ENCODE results near the gene GZMM. TPM values are rescaled to one million over a fixed set of nuclear protein-coding genes. Genes with fewer than 3 reads are reported as not detected.

Gene GZMM
- total and polyA plus RNA-seq, 9 donors = 0.15 to 0.56 (median 0.25) TPM; not detected in 1

DNA sequence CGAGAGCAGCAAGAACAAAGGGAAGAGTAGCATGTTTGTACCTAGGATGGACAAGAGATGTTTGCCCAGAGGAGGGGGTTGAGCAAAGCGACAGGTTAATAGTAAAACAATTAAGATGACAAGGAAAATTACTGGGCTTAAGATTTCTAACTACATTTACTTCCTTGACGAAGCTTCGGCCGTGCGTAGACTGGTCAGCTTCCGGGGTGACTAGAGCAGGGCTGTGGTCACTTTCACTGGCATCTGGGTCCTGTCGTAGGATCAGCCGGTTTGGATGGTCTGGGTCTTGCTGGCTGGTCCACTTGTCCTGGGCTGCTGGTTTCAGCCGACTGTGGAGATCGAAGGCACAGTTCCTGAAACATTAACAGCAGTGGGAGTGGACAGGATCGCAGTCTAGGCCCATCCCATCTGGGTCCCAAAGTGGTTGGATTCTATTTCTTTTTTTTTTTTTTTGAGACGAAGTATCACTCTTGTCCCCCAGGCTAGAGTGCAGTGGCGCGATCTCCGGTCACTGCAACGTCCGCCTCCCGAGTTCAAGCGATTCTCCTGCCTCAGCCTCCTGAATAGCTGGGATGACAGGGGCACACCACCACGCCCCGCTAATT is 23.5 kb downstream of the GZMM start:
- Histone ChIP-seq H3K27me3 (ENCODE audit: control insufficient read depth, insufficient read depth, low read length) (peaks cover 8% of the 10 kb centered on the region), H3K4me3 (ENCODE audit: low read length) (no peak overlapping the region), H3K9me3 (replicated peaks; ENCODE audit: control insufficient read depth, low read depth, low read length) (no peaks in the 10 kb centered on the region), H3K36me3 (ENCODE audit: control insufficient read depth, insufficient read depth, low read length) (no peaks in the 10 kb centered on the region), H3K27ac (ENCODE audit: low read length) (no peak overlapping the region), H3K4me1 (ENCODE audit: control insufficient read depth, insufficient read depth, low read length) (peaks cover 13% of the 10 kb centered on the region)
- 84% methylated on average over 16 of the region's 22 CpGs for WGBS (ENCODE audit: insufficient coverage)
- DNase-seq = no peak

DNA sequence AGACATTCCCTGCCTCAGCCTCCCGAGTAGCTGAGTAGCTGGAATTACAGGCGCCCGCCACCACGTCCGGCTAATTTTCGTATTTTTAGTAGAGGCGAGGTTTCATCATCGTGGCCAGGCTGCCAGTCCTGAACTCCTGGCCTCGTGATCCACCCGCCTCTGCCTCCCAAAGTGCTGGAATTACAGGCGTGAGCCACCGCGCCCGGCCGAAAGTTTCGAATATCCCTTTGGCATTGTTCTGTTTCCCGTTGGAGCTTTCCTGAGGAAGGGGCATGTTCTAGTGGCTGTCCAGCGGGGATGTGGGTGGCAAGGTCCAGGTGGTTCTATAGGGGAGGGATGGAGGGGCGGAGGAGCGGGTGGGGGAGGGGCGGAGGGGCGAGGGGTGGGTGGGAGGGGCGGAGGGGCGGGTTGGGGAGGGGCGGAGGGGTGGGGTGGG is 26.4 kb downstream of the GZMM start:
- Histone ChIP-seq H3K27ac (ENCODE audit: low read length) (no peak overlapping the region), H3K27me3 (ENCODE audit: control insufficient read depth, insufficient read depth, low read length) (peaks cover 8% of the 10 kb centered on the region), H3K4me3 (ENCODE audit: low read length) (no peak overlapping the region), H3K4me1 (ENCODE audit: control insufficient read depth, insufficient read depth, low read length) (peaks cover 33% of the 10 kb centered on the region), H3K36me3 (ENCODE audit: control insufficient read depth, insufficient read depth, low read length) (no peaks in the 10 kb centered on the region), H3K9me3 (replicated peaks; ENCODE audit: control insufficient read depth, low read depth, low read length) (no peaks in the 10 kb centered on the region)
- WGBS (ENCODE audit: insufficient coverage) = 83% methylated on average over 16 of the region's 25 CpGs
- no peak for DNase-seq

DNA sequence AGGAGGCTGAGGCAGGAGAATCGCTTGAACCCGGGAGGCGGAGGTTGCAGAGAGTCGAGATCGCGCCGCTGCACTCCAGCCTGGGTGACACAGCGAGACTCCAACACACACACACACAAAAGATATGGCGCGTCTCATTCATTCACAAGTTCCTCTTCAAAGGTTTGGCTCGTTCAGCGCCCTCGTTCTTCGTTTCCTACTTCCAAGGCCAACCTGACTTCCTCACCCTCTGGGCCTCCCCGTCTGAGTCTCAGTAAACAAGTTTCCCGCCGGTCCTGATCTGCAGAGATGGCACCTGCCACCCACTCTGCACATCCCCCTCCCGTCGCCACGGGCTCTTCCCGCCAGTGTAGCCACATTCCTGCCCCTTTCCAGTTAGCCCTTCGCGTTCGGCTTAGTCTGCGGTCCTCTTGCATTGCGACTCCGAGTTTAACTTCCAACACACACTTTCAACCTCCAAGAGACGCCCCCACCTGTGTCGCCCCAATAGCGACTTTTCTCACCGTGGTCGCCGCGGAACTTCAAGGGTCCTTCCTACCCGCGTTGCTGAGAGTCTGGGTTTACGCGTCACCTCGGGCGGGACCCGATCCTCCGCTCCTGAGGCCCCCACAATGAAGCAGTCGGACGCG is 27.2 kb downstream of the GZMM start:
- H3K27ac ChIP-seq (ENCODE audit: low read length) = peak overlapping the region; percentile 93
- no peaks in the 10 kb centered on the region for H3K36me3 ChIP-seq (ENCODE audit: control insufficient read depth, insufficient read depth, low read length)
- peaks cover 8% of the 10 kb centered on the region for H3K27me3 ChIP-seq (ENCODE audit: control insufficient read depth, insufficient read depth, low read length)
- peaks cover 40% of the 10 kb centered on the region for H3K4me1 ChIP-seq (ENCODE audit: control insufficient read depth, insufficient read depth, low read length)
- WGBS (ENCODE audit: insufficient coverage) = 4% methylated on average over 45 of the region's 45 CpGs
- peak overlapping the region; percentile 72 for H3K4me3 ChIP-seq (ENCODE audit: low read length)
- H3K9me3 ChIP-seq (replicated peaks; ENCODE audit: control insufficient read depth, low read depth, low read length) = no peaks in the 10 kb centered on the region
- DNase-seq = peak; percentile 59

DNA sequence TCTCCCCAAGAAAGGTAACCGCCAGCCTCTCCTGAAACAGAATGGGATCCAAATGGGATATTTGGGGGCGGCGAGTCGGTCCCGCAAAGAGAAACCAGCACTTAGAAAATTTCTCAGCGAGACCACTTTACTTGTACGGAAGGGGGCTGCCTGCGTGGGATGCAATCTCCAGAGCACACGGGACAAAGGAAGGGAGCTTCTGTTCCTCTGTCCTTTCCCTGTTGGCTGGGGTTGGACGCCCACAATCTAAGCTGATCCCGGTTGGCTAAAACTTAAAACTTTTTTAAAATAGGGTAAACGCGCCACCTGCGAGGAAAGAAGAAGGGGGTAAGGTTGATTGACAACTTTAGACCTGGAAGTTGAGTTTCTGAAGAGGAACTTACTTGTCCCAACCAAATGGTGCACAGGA is 27.7 kb downstream of the GZMM start:
- Histone ChIP-seq H3K36me3 (ENCODE audit: control insufficient read depth, insufficient read depth, low read length) (no peaks in the 10 kb centered on the region), H3K27ac (ENCODE audit: low read length) (peak overlapping the region; percentile 93), H3K4me1 (ENCODE audit: control insufficient read depth, insufficient read depth, low read length) (peaks cover 42% of the 10 kb centered on the region), H3K9me3 (replicated peaks; ENCODE audit: control insufficient read depth, low read depth, low read length) (no peaks in the 10 kb centered on the region), H3K4me3 (ENCODE audit: low read length) (peak overlapping the region; percentile 72), H3K27me3 (ENCODE audit: control insufficient read depth, insufficient read depth, low read length) (peaks cover 8% of the 10 kb centered on the region)
- DNase-seq = peak; percentile 50
- WGBS (ENCODE audit: insufficient coverage) = 0% methylated on average over 8 of the region's 14 CpGs

DNA sequence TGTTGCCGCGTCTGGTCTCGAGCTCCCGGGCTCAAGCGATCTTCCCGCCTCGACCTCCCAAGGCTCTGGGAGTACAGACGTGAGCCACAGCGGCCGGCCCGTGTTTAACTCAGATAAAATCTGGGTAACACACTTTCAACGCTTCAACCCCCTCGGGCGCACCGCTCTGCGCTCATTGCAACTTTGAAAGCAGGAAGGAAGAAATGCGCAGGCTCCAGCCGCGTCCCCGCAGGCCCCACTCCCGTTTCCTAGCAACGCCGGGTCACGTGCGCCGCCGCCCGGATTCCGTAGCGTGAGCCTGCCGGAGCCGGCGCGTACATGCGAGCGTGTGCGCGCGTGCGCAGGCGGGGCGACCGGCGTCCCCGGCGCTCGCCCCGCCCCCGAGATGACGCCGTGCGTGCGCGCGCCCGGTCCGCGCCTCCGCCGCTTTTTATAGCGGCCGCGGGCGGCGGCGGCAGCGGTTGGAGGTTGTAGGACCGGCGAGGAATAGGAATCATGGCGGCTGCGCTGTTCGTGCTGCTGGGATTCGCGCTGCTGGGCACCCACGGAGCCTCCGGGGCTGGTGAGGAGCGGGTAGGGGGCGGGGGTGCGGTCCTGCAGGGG is 28.4 kb downstream of the GZMM start, which contains the start of gene BSG:
Gene BSG, plus strand, starts transcription at position 457 of the 603 bp plus-strand sequence. Its CDS starts 39 bp downstream, at position 496.
- WGBS (ENCODE audit: insufficient coverage) = under 1% methylated on average over 76 of the region's 79 CpGs
- DNase-seq = peak; percentile 99

DNA sequence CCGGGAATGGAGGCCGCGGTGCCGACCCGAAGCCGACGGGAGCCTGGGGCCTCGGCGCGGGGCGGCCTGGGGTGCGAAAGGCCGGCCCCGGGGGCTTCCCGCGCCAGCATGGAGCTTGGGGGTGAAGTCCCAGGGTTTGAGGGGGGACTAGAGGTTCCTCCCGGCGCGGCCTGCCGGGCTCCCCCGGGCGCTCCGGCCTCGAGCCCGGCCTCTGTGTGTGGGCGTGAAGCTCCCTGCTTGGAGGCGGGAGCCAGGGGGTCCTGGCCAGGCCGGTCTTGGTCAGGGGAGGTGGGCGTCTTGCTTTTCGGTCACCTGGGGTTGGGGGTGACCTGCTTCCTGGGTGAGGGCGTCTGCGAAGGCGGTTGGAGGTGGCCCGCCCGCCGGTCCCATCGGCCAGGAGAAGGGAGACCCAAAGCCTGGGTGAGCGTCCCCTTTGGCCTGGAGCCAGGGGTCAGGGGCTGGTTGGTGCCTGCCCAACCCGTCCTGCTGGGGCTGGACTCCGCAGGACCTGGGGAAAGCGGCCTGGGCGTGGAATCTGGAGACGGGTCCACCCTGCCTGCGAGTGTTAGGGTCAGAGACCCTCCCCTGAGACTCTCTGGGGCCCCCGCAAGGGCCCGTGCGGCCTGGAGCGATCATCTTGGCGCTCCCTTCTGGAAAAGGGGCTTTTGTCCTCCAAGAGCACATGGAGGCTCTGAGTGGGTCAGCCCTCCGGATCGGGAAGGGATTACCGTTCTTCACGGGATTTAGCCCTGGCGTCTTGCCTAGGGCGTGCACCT is 29.1 kb downstream of the GZMM start:
- peak overlapping the region; percentile 98 for H3K4me3 ChIP-seq (ENCODE audit: low read length)
- peaks cover 13% of the 10 kb centered on the region for H3K36me3 ChIP-seq (ENCODE audit: control insufficient read depth, insufficient read depth, low read length)
- H3K27ac ChIP-seq (ENCODE audit: low read length) = peak overlapping the region; percentile 85
- WGBS (ENCODE audit: insufficient coverage) = 0% methylated on average over 49 of the region's 55 CpGs
- peak; percentile 78 for DNase-seq
- peaks cover 8% of the 10 kb centered on the region for H3K27me3 ChIP-seq (ENCODE audit: control insufficient read depth, insufficient read depth, low read length)
- H3K4me1 ChIP-seq (ENCODE audit: control insufficient read depth, insufficient read depth, low read length) = peaks cover 44% of the 10 kb centered on the region
- no peaks in the 10 kb centered on the region for H3K9me3 ChIP-seq (replicated peaks; ENCODE audit: control insufficient read depth, low read depth, low read length)

More for the DNA sequence above, 28.4 kb downstream of the GZMM start, which contains the start of gene BSG:
- Histone ChIP-seq H3K27ac (ENCODE audit: low read length) (peak within 1 kb of the TSS; percentile 93), H3K9me3 (replicated peaks; ENCODE audit: control insufficient read depth, low read depth, low read length) (no peaks in the 10 kb centered on the region), H3K36me3 (ENCODE audit: control insufficient read depth, insufficient read depth, low read length) (peaks cover 6% of the 10 kb centered on the region), H3K4me3 (ENCODE audit: low read length) (peak within 1 kb of the TSS; percentile 98), H3K4me1 (ENCODE audit: control insufficient read depth, insufficient read depth, low read length) (peaks cover 44% of the 10 kb centered on the region), H3K27me3 (ENCODE audit: control insufficient read depth, insufficient read depth, low read length) (peaks cover 8% of the 10 kb centered on the region)

DNA sequence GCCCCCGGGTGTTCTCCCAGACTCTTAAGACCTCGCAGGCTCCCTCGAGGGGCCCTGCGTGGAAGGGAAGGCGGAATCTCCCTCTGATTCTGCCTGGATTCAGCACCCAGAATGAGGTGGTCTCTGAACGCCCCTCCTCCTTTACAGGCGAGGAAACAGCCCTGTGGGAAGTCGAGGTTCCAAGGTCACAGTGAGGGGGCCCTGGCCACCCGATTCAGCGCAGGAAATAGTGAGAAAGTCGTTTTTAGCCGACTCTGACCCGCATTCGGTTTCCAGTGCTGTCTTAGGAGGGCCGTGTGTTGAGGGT is 29.6 kb downstream of the GZMM start:
- Histone ChIP-seq H3K27ac (ENCODE audit: low read length) (peak overlapping the region; percentile 85), H3K9me3 (replicated peaks; ENCODE audit: control insufficient read depth, low read depth, low read length) (no peaks in the 10 kb centered on the region), H3K4me1 (ENCODE audit: control insufficient read depth, insufficient read depth, low read length) (peaks cover 44% of the 10 kb centered on the region), H3K27me3 (ENCODE audit: control insufficient read depth, insufficient read depth, low read length) (peaks cover 8% of the 10 kb centered on the region), H3K36me3 (ENCODE audit: control insufficient read depth, insufficient read depth, low read length) (peaks cover 18% of the 10 kb centered on the region), H3K4me3 (ENCODE audit: low read length) (peak overlapping the region; percentile 98)
- 2% methylated on average over 11 of the region's 15 CpGs for WGBS (ENCODE audit: insufficient coverage)
- no peak for DNase-seq

DNA sequence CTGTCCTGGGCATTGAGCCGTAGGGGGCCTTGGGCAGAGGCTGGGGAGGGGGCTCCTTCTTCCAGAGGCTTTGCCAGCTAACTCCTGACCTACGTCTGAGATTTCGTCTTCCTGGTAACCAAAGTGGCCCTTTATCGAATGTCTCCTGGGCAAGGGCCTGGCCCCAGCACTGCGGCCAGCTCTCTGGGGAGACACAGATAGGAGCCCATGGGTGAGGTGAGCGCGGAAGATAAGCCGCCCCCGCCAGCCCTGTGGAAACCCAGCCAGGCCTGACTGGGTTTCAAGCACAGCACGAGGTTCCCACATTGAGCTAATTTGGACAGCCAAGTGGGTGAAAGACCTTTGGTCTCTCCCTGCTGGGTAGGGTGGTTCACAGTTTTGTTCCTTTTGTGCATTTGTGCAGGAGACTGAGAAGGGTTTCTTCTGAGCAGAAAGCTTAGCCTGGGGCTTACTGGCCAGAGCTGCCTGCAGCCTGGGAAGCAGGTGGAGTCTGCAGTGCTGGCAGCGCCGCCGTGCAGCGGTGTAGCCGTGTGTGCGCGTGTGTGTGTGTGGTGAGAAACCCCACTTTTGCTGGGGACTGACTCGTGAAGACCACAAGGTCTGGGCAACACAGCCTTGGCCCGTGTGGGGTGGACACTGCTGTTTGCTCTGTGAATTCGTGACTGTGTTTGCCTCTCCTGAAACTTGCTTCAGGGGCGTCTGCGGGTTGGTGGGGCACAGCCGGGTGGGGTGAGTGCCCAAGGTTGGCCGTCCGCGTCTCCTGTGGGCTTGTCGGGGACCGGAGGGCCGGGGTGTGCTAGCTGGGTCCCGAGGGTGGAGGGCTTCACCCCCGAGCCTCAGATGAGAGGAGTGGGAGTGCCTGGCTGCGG is 31.0 kb downstream of the GZMM start:
- DNase-seq = peak; percentile 50
- Histone ChIP-seq H3K9me3 (replicated peaks; ENCODE audit: control insufficient read depth, low read depth, low read length) (no peaks in the 10 kb centered on the region), H3K27ac (ENCODE audit: low read length) (peak overlapping the region; percentile 47), H3K27me3 (ENCODE audit: control insufficient read depth, insufficient read depth, low read length) (peaks cover 8% of the 10 kb centered on the region), H3K4me3 (ENCODE audit: low read length) (peak overlapping the region; percentile 10), H3K4me1 (ENCODE audit: control insufficient read depth, insufficient read depth, low read length) (peaks cover 44% of the 10 kb centered on the region), H3K36me3 (ENCODE audit: control insufficient read depth, insufficient read depth, low read length) (peaks cover 28% of the 10 kb centered on the region)
- 31% methylated on average over 29 of the region's 32 CpGs for WGBS (ENCODE audit: insufficient coverage)
